DOHH2 (cell line): Measurements from ENCODE around the gene MBNL3.

Experiments
- CTCF ChIP-seq: fragments of 200-600 bp; sonication (generic); IDR thresholded peaks from one replicate; pipeline ENCODE4 v1.5.1; 2014; ENCODE audit warnings: antibody characterized with exemption, mild to moderate bottlenecking, low read depth, low read length; ENCODE audit not compliant: poor library complexity, severe bottlenecking
- EZH2phosphoT487 ChIP-seq: fragments of 200-600 bp; sonication (generic); IDR thresholded peaks from 2 replicates; pipeline ENCODE4 v1.6.1; 2017; ENCODE audit warnings: borderline replicate concordance, mild to moderate bottlenecking, antibody characterized with exemption, low read length, moderate library complexity, mixed read lengths

GRCh38 chrX:132501606-132502005 is 12.8 kb upstream of the MBNL3 start:
- TF ChIP-seq EZH2phosphoT487 = no peak
- no peak for TF ChIP-seq CTCF
